Motor neuron (in vitro differentiated cells): ENCODE results near the gene LRRC47. TPM values are rescaled to one million over a fixed set of nuclear protein-coding genes. Genes with fewer than 3 reads are reported as not detected.
A peak's percentile ranks its signal among the peaks of the same experiment; 100 is the strongest.
"Not testable (repeated sequence)": the region's sequence is repeated elsewhere in the genome, so short reads cannot be mapped to it uniquely, and the experiment has no call there.

ENCODE experiments used
- ATAC-seq, 8 experiments: fragments of 200-7000 bp; cut with Tn5 transposase; replicated peaks in 6 of 8; 2 replicates each; pipeline ENCODE4 v1.8.0; 2021; ENCODE audit warnings: mild to moderate bottlenecking in 8 of 8, moderate library complexity in 8 of 8
- H3K27ac ChIP-seq, 2 donors: fragments of 250-450 bp; sonication (Bioruptor Pico); 2 replicates each; pipeline ENCODE4 v1.9.0; 2021; ENCODE audit warnings: antibody characterized with exemption in 2 of 2, mild to moderate bottlenecking in 2 of 2, moderate library complexity in 1 of 2
- H3K4me1 ChIP-seq, 2 donors: fragments of 250-450 bp; sonication (Bioruptor Pico); replicated peaks in 1 of 2; 2 replicates each; pipeline ENCODE4 v1.6.1; 2021; ENCODE audit warnings: antibody characterized with exemption in 2 of 2, mild to moderate bottlenecking in 2 of 2, moderate library complexity in 1 of 2
- H3K4me3 ChIP-seq, 5 donors: fragments of 250-450 bp; sonication (Bioruptor Pico); 2 replicates each; pipeline ENCODE4 v1.9.0; 2021; ENCODE audit warnings: antibody characterized with exemption in 5 of 5, mild to moderate bottlenecking in 5 of 5, moderate library complexity in 4 of 5
- WGBS, 10 experiments: fragments of 450-650 bp; shearing (Covaris generic); methylation state at CpG; one replicate each; pipeline ENCODE4 v1.0.0; 2022; 5-methylcytosine and 5-hydroxymethylcytosine counted together
- in situ Hi-C, 9 experiments: fragments of 400-800 bp; cut with MboI; loops; one replicate each; pipeline ENCODE4 v1.15.0; 2021; ENCODE audit warnings: low sequenced_read_pairs in 9 of 9, low pct_unique_long_range_greater_than_20kb in 2 of 9; ENCODE audit not compliant: unreplicated experiment in 9 of 9
- total RNA-seq, 8 experiments: library from RNA; unstranded; fragments of 300-600 nt; gene quantifications; 2 replicates each; pipeline versions ENCODE4 v1.2.3 to v1.2.4, GENCODE V29; 2022

Gene LRRC47
- total RNA-seq, 8 experiments from 2014 or later, result 27.4 to 59.1 (median 39.8) TPM

DNA sequence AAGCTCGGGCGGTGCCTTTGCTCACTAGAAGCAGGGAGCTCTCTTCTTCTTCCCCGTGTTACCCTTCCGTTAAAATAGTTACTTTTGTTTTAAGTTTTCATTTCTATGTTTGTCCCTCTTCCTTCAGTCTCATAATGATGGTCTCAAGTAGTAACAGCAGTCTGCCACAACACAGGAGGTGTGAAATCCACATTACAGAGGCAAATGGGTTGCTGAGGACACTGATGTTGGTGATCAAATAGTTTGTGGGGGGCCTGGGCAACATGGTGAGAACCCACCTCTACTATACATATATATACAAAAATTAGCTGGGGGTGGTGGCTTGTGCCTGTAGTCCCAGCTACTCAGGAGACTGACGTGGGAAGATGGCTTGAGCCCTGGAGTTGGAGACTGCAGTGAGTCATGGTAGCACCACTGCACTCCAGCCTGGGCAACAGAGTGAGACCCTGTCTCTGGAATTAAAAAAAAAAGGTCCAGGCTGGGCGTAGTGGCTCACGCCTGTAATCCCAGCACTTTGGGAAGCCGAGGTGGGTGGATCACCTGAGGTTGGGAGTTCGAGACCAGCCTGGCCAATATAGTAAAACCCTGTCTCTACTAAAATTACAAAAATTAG is 14.0 kb upstream of the LRRC47 start:
- 0 to 88% (median 68%) methylated on average over 2 to 9 of the region's 9 CpGs; no CpG with 5 or more reads in 2 of the 10 experiments for WGBS, 10 experiments
- ATAC-seq, H3K4me3 ChIP-seq, H3K27ac ChIP-seq, in situ Hi-C loops, H3K4me1 ChIP-seq: not testable (repeated sequence)

DNA sequence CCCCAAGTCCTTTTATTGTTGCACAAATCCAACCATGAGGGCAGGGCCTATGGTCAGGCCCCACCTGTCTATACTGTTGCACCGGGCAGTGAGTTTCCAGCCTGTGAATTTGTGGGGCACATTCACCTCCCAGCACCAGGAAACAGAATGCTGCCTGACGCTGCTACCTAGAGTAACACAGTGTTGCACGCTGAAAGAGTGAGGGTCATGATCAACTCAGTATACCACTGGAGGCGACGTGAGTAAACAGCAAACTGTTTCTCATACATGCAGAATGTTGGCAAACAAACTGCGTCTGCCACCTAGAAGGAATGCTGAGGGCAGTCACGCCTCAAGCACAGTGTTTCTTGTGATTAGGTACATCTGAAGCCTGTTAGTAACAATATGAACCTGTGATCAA is 13.4 kb upstream of the LRRC47 start:
- no peak overlapping the region for H3K4me3 ChIP-seq
- H3K4me1 ChIP-seq, result no peaks in the 10 kb centered on the region
- ATAC-seq, result peak in 2 of 8 experiments; percentile 9 to 30
- WGBS, 10 experiments, result 7 to 89% (median 60%) methylated on average over 1 to 7 of the region's 7 CpGs; no CpG with 5 or more reads in 1 of the 10 experiments
- in situ Hi-C loops, result no loop called here
- H3K27ac ChIP-seq, result no peak overlapping the region

DNA sequence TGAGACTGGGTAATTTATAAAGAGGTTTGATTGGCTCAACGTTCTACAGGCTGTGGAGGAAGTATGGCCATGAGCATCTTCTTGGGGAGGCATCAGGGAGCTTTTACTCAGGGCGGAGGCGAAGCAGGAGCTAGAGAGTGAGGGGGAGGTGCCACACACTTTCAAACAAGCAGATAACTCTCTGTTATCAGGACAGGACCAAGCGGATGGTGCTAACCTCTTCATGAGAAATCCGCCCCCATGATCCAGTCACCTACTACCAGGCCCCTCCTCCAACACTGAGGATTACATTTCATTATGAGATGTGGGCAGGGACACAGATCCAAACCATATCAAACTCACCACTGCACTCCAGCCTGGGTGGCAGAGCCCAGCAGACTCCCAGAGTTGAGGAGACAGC is 11.5 kb upstream of the LRRC47 start:
- Histone ChIP-seq H3K27ac (no peak overlapping the region), H3K4me1 (no peaks in the 10 kb centered on the region), H3K4me3 (no peak overlapping the region)
- in situ Hi-C loops, result no loop called here
- ATAC-seq, result no peak
- 0 to 100% (median 64%) methylated on average over 1 to 4 of the region's 5 CpGs; no CpG with 5 or more reads in 5 of the 10 experiments for WGBS, 10 experiments

DNA sequence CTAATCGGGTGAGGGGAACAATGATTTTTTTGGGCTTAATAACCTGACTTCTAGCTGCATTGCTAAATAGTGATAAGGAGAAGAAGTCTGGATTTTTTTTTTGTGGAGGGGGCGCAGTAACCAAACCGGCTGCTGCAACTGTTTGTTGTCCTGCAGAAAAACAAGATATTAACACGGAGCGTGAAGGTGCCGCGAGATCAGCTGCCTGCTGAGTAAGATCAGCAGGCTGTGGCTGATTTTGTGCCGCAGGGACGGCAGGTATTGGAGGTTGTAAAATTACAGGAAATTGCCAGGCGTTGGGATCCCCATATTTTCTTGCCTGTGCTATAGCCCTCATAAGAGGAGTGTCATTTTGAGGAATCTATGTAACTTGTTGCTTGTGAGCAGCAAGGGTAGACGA is 8.7 kb upstream of the LRRC47 start:
- in situ Hi-C loops, result no loop called here
- no peak for ATAC-seq
- WGBS, 10 experiments, result 17 to 98% (median 88%) methylated on average over 1 to 11 of the region's 11 CpGs; no CpG with 5 or more reads in 1 of the 10 experiments
- Histone ChIP-seq H3K4me1 (peaks cover 5 to 11% of the 10 kb centered on the region in 2 donors), H3K4me3 (no peak overlapping the region), H3K27ac (no peak overlapping the region)

DNA sequence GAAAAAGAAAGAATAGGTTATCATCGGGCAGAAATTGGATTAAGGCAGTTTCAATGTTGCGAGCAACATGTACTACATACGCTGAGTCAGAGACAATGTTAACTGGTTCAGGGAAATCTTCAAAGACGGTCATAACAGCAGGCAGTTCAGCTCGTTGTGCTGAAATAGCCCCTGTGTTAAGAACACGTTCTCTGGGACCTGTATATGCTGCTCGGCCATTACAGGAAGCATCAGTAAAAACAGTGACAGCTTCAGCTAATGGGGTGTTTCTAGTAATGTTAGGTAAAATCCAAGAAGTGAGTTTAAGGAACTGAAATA is 8.3 kb upstream of the LRRC47 start:
- H3K4me3 ChIP-seq, in situ Hi-C loops, H3K27ac ChIP-seq: not testable (repeated sequence)
- H3K4me1 ChIP-seq, result peaks cover 9 to 16% of the 10 kb centered on the region in 2 donors
- WGBS, 10 experiments, result 7 to 93% (median 78%) methylated on average over 2 to 7 of the region's 7 CpGs
- ATAC-seq, result peak in 1 of 8 experiments; percentile 11

DNA sequence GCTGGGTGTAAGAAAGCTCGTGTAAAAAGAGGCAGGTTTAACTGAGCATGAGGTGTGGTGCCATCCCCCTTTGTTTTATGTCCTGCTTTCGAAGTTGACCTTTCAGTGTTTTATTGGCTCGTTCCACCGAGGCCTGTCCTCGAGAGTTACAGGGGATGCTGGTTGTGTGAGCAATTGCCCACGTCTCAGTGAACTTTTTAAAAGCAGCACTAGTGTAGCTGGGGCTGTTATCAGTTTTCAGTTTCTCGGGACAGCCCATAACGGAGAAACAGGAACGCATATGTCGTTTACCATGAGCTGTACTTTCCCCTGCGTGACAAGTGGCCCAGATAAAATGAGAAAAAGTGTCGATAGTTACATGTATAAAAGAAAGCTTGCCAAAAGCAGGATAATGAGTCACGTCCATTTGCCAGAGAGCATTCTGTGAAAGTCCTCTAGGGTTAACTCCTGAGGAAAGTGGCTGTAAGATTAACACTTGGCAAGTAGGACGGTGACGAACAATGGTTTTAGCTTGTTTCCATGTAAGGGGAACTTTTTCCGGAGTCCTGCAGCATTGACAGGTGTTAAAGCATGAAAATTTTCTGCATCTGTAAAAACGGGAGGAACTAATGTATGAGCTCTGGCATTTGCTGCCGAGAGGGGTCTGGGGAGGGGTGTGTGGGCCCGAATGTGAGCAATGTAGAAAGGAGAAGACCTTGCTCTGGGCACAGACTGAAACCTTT is 7.8 kb upstream of the LRRC47 start:
- ATAC-seq, result no peak
- 21 to 80% (median 70%) methylated on average over 1 to 19 of the region's 19 CpGs for WGBS, 10 experiments
- Histone ChIP-seq H3K4me1 (peaks cover 10 to 16% of the 10 kb centered on the region in 2 donors), H3K27ac (no peak overlapping the region), H3K4me3 (no peak overlapping the region)
- in situ Hi-C loops, result no loop called here

DNA sequence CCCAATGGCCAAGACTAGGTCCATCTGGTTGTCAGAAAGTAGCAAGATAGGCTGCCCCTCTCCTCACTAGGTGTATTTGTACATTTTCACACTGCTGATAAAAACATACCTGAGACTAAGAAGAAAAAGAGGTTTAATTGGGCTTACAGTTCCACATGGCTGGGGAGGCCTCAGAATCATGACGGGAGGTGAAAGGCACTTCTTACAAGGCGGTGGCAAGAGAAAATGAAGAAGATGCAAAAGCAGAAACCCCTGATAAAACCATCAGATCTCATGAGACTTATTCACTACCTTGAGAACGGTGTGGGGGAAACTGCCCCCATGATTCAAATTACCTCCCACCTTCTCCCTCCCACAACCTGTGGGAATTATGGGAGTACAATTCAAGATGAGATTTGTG is 4.5 kb upstream of the LRRC47 start:
- H3K27ac ChIP-seq, in situ Hi-C loops, H3K4me3 ChIP-seq, ATAC-seq: not testable (repeated sequence)
- WGBS, 10 experiments, result 17 to 100% (median 79%) methylated on average over 1 to 3 of the region's 3 CpGs; no CpG with 5 or more reads in 3 of the 10 experiments
- H3K4me1 ChIP-seq, result peaks cover 15 to 21% of the 10 kb centered on the region in 2 donors

DNA sequence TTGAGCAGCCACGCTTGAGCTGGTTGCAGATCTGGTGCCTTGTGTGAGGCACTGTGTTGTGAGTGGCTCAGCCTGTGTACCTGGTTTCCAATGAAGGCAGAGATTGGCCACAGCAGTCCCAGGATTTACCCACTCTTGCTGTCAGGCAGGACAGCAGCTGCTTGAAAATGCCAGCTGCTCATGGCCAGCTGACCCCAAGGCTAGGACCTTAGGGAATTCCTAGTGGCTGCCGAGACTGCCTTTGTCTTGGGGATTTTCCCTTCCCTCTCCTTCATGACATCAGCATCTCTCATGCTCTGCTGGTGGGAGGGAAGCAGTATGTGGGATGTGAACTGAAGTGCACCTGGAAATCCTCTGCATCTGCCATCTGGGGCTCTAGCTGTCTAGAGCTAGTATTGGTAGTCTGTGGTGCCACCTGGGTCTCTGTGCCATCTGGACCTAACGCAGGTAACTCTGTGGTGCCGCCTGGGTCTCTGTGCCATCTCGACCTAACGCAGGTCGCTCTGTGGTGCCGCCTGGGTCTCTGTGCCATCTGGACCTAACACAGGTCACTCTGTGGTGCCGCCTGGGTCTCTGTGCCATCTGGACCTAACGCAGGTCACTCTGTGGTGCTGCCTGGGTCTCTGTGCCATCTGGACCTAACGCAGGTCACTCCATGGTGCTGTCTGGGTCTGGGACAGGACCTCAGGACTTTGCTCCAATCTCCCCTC is 3.8 kb upstream of the LRRC47 start:
- peak in 3 of 8 experiments; percentile 13 to 29 (median 28) for ATAC-seq
- peaks cover 18 to 24% of the 10 kb centered on the region in 2 donors for H3K4me1 ChIP-seq
- peak overlapping the region; percentile 42 to 62 for H3K27ac ChIP-seq
- no peak overlapping the region for H3K4me3 ChIP-seq
- in situ Hi-C loops, result no loop called here
- 0 to 71% (median 66%) methylated on average over 1 to 4 of the region's 11 CpGs; no CpG with 5 or more reads in 4 of the 10 experiments for WGBS, 10 experiments

DNA sequence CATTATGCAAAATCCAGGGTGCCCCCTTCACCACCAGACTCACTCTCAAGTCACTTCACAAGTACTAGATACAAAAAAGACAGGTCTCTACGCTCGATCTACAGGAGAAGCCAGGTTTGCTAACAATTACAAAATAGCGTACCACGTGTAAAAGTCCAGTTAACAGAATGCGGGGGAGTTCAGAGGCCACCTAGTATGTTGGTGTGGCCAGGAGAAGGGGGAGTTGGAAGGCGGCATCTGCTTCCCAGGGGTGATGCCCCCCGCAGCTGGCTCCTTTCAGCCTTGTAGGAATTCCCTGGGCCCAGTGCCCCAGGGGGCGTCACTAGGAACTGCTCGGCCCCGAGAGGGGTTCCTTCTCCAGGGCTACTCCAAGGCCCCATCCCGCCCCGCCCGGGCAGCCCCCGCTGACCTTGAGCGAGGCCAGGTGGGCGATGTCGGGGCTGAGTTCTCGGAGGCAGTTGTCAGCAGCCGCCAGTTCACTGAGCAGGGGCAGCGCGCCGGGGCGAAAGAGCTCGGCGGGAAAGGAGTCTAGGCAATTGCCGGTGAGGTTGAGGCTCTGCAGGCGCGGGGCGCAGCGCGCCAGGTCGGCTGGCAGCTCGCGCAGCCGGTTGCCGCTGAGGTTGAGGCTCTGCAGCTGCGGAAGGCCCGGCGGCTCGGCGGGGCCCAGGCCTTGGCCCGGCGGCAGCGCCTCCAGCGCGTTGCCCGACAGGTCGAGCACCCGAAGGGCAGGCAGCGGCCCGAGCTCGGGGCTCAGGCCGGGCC is 664 bp downstream of the LRRC47 start:
- Histone ChIP-seq H3K27ac (peak overlapping the region; percentile 34 to 80), H3K4me3 (peak overlapping the region; percentile 63 to 92 (median 81)), H3K4me1 (peaks cover 39% of the 10 kb centered on the region in 2 donors)
- ATAC-seq, result peak in 1 of 8 experiments; percentile 25
- 0 to 36% (median 6%) methylated on average over 2 to 25 of the region's 53 CpGs; no CpG with 5 or more reads in 2 of the 10 experiments for WGBS, 10 experiments
- in situ Hi-C loops, result no loop called here

DNA sequence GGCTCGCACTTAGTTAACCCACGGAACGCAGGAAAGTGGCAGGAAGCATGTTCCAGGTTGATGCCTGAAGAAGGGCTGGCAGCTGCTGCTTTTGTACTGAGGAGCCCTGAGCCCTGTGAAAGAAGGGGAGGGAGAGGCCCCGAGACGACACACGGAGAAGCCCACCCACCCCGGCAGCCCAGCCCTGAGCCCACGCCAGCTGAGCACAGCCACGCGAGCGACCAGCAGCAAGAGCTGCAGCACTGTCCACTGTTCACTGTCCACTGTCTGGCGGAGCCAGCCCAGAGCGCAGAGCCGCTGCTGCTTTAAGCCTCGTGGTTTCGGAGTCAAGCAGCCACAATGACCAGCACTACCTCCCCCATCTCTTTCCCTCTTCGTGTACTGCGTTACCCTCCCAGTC is 5.3 kb downstream of the LRRC47 start:
- ATAC-seq, result peak in 1 of 8 experiments; percentile 5
- Histone ChIP-seq H3K4me1 (peaks cover 23 to 28% of the 10 kb centered on the region in 2 donors), H3K4me3 (no peak overlapping the region), H3K27ac (no peak overlapping the region)
- in situ Hi-C loops, result no loop called here
- WGBS, 10 experiments, result 80 to 100% (median 91%) methylated on average over 2 to 12 of the region's 18 CpGs; no CpG with 5 or more reads in 6 of the 10 experiments

DNA sequence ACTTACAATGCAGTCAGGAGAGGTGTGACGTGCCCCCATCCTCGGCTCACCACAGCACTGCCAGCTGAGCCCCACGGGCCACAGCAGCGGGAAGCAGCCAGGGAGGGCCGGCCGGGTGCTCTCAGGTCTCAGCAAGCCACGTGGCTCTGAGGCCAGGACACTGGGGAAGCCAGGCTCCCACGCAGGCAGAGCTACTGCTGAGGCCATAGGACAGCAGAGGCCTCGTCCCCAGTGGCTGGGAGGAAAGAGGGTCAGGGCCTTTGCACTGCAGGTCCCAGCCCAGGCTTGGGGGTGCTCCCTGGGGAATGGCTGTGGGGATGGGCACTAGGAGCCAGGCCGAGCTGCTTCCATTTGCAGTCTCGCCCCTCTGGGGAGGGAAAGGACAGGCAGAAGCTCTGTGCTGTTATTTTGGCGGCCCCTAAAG is 5.8 kb downstream of the LRRC47 start:
- peak overlapping the region in 1 of 2 donors; percentile 27 for H3K27ac ChIP-seq
- peaks cover 23 to 28% of the 10 kb centered on the region in 2 donors for H3K4me1 ChIP-seq
- H3K4me3 ChIP-seq, result no peak overlapping the region
- peak in 5 of 8 experiments; percentile 24 to 63 (median 42) for ATAC-seq
- in situ Hi-C loops, result no loop called here
- WGBS, 10 experiments, result 78 to 84% (median 81%) methylated on average over 1 to 8 of the region's 12 CpGs; no CpG with 5 or more reads in 6 of the 10 experiments

DNA sequence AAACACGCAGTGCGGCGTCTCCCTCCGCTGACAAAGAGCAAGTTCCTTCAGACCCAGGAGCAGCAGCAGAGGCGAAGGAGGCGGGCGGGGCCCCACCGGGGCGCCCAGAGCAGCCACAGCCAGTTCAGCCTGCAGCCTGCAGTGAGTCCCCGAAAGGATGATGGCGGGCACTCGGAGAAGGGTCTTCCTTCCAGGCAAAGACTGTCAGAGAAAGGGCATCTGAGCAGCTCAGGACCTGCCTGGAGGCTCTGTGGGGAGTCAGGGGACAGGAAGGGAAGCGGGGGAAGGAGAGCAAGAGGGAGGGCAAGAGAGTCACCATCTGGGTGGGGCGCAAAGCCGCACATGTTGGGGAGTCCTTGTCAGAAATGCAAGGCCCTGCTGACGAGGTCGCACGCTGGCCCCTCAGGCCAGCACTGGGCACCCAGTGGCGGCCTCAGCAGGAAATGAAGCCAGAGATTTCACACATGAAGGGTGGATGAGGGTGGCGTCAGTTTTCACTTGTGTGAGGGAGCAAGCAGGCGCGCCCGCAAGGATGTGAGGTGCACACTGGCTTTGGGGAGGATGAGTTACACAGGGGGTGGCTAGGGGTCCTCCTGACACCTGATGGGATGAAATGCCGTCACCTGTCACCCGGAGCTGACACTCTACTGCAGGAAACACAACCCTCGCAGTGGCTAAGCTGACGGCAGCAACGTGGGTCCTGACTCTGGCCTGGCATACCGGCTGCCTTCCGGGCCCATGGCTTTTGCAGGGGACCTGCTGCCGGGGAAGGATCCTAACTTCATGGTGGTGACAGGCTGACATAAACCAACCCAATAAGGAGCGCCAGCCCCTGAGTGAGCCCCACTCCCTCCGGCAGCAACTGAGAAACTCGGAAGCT is 6.6 kb downstream of the LRRC47 start:
- in situ Hi-C loops, result no loop called here
- peak in 3 of 8 experiments; percentile 2 to 30 (median 25) for ATAC-seq
- Histone ChIP-seq H3K27ac (no peak overlapping the region), H3K4me1 (peaks cover 16 to 20% of the 10 kb centered on the region in 2 donors), H3K4me3 (no peak overlapping the region)
- WGBS, 10 experiments, result 51 to 93% (median 87%) methylated on average over 1 to 25 of the region's 34 CpGs; no CpG with 5 or more reads in 2 of the 10 experiments
